GM19025 (cell line): Measurements from ENCODE around the gene DTNBP1.

Experiments
- ATAC-seq: cut with Tn5 transposase; IDR thresholded peaks from one replicate; pipeline ENCODE4 v1.9.1; 2021; ENCODE audit warnings: mild to moderate bottlenecking, low read depth, moderate library complexity; ENCODE audit not compliant: unreplicated experiment

Gene DTNBP1, protein sequence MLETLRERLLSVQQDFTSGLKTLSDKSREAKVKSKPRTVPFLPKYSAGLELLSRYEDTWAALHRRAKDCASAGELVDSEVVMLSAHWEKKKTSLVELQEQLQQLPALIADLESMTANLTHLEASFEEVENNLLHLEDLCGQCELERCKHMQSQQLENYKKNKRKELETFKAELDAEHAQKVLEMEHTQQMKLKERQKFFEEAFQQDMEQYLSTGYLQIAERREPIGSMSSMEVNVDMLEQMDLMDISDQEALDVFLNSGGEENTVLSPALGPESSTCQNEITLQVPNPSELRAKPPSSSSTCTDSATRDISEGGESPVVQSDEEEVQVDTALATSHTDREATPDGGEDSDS

GRCh38 chr6:15662326-15663129 is at the start of gene DTNBP1:
TSS of gene DTNBP1 (minus strand) at chr6:15663028. CDS start at chr6:15662869, 159 bp downstream.
- ATAC-seq = peak; percentile 64

- ATAC-seq = no peak
These were observed 46.9 kb upstream of the DTNBP1 start for GRCh38 chr6:15709651-15710269.

DNA sequence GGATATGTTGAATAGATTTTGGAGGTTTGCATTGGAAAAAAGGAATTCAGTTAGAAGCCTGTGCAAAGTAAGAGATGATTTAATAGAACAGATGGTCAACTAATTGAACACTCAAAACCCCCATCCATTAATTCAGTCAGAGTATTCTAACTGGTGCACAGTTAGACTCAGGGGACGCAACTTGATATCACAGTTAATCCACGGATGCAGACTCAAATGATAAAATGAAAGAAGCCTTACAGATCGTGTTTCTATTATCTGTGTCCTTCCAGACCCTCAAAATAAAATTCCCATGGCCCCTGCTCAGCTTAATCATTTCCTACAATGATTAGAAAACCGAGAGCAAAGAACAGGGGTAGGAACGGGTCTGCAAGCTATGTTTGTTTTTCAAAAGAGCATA is 45.4 kb upstream of the DTNBP1 start:
- ATAC-seq = no peak

GRCh38 chr6:15705981-15706380 is 43.2 kb upstream of the DTNBP1 start:
- no peak for ATAC-seq

GRCh38 chr6:15698471-15698870 is 35.6 kb upstream of the DTNBP1 start:
- no peak for ATAC-seq

DNA sequence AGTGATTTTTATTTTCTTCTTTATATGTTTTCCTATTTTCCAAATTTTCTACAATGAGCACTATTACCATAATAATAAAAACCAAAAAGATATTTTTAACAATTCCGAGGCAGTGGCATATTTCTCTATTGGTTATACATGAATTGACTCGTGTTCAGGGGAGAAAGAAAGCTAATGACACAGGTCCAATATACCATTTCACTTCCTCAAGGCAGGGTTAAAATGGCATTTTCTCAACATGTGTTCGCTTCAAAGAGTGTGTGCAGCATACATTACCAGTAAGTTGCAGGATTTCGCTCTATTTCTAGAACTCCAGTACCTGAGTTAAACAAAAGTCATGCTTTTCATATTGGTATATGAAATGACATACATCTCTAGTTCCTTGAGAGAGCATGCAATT is 35.1 kb upstream of the DTNBP1 start:
- ATAC-seq = no peak

DNA sequence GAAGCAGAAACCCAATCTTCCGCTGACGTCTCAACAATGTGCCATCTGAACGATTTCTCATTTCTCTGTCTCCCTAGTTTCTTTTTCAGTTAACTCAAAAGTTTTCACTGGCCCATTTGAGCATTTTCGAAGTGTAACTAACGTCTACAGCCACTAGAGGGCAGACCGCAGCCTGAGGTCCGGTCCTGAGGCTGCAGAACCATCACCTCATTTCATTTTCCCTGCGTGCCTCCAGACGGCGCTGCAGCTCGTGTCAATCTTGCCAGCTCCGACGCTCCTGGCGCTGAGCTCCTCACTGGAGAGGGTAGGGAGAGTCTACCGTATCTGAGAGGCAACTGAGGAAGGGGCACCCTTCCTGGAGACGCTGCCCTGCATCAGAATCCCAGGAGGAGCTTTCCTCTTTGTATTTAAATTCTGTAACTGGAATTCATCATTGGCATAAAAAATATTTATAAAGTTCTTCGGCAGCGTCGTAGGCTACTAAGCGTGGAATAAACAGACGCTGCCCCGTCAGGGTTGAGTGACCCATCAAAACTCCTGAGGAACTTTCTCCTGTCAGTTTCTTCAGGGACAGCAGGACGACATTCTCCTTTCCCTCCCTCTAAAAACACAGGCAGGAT is 28.5 kb upstream of the DTNBP1 start:
- ATAC-seq = peak; percentile 96

DNA sequence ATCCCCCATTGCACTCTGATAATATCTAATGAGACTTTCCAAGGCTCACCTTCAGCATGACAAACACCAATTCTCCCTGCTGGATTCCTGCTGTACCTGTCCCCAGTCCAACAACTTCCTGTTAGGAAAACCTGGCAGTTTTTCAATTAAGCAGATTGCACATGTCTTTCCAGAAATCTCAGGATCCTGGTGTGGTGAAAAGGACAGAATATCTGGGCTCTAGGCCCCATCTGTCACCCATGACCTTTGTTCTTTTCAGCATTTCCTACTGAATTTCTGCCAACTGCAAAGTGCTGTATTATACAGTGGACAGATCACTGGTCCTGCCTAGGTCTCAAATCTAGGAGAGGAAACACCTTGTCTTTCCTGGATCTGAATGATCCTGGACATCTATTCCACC is 27.7 kb upstream of the DTNBP1 start:
- ATAC-seq = no peak

DNA sequence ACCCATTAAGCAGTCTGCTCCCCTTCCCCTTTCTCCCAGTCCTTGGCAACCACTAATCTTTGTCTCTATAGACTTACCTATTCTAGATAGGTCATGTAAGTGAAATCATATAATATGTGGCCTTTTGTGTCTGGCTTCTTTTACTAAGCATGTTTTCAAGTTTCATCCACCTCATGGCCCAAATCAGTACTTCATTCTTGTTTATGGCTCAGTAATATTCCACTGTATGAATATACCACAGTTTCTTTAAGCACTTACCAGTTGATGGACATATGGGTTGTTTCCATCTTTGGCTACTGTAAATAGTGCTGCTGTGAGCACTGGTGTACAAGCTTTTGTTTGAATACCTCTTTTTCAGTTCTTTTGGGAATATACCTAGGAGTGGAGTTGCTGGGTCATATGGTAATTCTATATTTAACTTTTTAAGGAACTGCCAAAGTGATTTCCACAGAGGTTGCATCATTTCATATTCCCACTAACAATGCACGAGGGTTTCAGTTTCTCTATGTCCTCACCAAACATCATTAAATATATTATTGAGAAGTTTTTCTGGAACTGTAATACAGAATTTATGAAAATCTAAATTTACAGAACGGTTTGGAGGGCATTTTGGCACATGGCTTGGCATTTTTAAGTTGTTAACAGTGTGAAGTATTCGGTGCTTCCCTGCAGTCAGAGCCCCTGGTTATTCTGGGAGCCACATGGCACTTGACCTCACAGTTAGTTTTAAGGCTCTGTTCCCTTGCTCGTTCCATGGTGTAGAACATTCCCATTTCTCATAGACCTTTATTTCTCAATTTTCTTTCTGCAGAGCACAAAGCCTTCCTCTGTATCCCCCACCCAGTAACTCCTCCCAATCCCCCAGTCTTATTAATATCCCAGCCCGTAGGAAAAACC is 27.0 kb upstream of the DTNBP1 start:
- no peak for ATAC-seq

GRCh38 chr6:15685619-15686018 is 22.8 kb upstream of the DTNBP1 start:
- no peak for ATAC-seq

GRCh38 chr6:15682965-15683822 is 20.4 kb upstream of the DTNBP1 start:
- peak; percentile 90 for ATAC-seq

DNA sequence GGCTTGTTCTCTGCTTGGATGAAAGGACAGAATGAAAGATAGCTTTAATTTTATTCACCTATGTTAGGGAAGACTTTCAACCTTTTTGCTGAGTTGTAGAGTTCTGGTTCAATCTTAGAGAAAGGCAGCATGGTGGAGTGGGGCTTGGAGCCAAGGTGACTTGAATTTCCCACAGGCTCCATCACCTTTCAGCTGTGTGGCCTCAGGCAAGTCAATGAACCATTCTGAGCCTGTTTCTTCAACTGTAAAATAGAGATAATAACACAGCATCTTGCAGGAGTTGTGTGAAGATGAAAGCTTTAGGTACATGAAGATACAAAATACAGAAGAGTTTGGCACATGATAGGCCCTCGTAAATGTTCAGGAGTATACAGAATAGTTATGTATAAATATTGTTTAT is 19.1 kb upstream of the DTNBP1 start:
- ATAC-seq = no peak

GRCh38 chr6:15678514-15678913 is 15.7 kb upstream of the DTNBP1 start:
- ATAC-seq = no peak

- no peak for ATAC-seq
These were observed 15.0 kb upstream of the DTNBP1 start for GRCh38 chr6:15677822-15678221.

- ATAC-seq = no peak
These were observed 12.8 kb upstream of the DTNBP1 start for GRCh38 chr6:15675536-15676220.

DNA sequence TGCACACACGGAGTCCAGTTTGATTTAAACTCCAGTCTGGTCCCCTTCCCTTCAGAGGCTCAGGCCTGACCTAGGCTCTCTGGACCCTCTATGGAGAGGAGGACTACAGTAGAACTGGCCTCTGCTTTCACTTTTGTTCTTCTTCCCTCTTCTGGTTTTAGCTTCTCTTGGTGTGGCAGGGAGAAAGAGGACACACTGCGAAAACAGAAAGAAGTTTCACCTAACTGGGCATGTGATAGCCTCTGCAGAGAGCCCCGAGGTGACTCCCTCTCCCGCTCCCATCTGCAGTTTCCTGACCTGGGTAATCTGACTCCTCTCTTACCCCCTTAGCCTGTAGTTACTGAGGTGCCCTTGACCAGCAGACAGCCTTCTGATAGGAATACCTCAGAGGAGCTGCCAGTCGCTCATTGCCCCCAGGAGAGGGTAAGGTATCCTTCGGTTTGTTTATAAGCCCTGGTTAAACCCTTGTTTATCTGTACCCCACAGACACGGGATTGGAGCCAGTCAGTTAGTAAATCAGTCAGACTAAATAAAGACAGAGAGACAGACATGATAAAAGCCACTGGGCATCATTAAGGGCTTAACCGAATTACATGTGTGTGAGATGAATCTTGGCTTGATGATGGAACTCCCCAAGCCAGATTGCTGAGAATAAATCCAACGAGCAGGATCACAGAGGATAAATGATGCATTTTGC is 12.0 kb upstream of the DTNBP1 start:
- no peak for ATAC-seq

- ATAC-seq = no peak
These were observed 10.8 kb upstream of the DTNBP1 start for GRCh38 chr6:15673666-15674065.

GRCh38 chr6:15672818-15673217 is 10.0 kb upstream of the DTNBP1 start:
- no peak for ATAC-seq
